Measurements from ENCODE around the gene NTSR1.

DNA sequence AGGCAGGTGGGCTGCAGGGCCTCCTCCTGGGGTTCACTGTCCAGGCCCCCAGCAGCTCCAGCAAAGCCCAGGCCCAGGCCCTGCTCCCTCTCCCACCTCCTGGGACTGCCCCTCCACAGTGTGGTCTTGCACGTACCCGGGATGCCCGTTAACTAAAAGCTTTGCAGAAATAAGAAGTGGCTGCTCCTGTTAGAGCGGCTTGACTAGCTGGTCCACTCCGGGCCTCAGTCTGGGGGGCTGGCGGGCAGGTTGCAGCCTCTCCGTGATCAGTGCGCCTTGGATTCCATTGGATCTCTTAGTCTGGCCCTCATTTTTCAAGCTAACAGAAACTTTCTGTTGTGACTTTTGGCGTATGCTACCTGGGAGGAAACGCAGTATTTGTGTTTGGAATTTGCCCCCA, 39.4 kb upstream of the NTSR1 start:
- TF ChIP-seq, protein P1, sequence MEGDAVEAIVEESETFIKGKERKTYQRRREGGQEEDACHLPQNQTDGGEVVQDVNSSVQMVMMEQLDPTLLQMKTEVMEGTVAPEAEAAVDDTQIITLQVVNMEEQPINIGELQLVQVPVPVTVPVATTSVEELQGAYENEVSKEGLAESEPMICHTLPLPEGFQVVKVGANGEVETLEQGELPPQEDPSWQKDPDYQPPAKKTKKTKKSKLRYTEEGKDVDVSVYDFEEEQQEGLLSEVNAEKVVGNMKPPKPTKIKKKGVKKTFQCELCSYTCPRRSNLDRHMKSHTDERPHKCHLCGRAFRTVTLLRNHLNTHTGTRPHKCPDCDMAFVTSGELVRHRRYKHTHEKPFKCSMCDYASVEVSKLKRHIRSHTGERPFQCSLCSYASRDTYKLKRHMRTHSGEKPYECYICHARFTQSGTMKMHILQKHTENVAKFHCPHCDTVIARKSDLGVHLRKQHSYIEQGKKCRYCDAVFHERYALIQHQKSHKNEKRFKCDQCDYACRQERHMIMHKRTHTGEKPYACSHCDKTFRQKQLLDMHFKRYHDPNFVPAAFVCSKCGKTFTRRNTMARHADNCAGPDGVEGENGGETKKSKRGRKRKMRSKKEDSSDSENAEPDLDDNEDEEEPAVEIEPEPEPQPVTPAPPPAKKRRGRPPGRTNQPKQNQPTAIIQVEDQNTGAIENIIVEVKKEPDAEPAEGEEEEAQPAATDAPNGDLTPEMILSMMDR (IDR thresholded peaks at IDR 0.05; ENCODE audit: low read depth, low read length, poor library complexity, severe bottlenecking): no peak
- no peak for TF ChIP-seq EZH2phosphoT487 (IDR thresholded peaks at IDR 0.05; ENCODE audit: borderline replicate concordance, low read length)

Measured in DOHH2 (cell line).